ENCODE measurements around the gene NOL3. TPM values are rescaled to one million over a fixed set of nuclear protein-coding genes. Genes with fewer than 3 reads are reported as not detected.

The NOL3 gene
- total RNA-seq, 1 donor from 2014 or later, result 27.3 TPM

GRCh38 chr16:67148221-67148620 is 22.1 kb upstream of the NOL3 start:
- intact Hi-C loops (cut with micrococcal nuclease), result no loop called here
- Mint-ChIP-seq H3K4me3 (ENCODE audit: low read depth) (no peak overlapping the region), H3K27ac (no peak overlapping the region), H3K4me1 (ENCODE audit: low read depth) (peaks cover 16% of the 10 kb centered on the region), H3K27me3 (ENCODE audit: low read depth) (no peaks in the 10 kb centered on the region), H3K36me3 (ENCODE audit: low read depth) (peaks cover 52% of the 10 kb centered on the region), H3K9me3 (no peaks in the 10 kb centered on the region)
- DNase-seq (ENCODE audit: low spot score), result no peak

GRCh38 chr16:67148656-67149275 is 21.6 kb upstream of the NOL3 start:
- Mint-ChIP-seq H3K27me3 (ENCODE audit: low read depth) (no peaks in the 10 kb centered on the region), H3K4me1 (ENCODE audit: low read depth) (peaks cover 17% of the 10 kb centered on the region), H3K4me3 (ENCODE audit: low read depth) (peak overlapping the region; percentile 35), H3K27ac (no peak overlapping the region), H3K9me3 (no peaks in the 10 kb centered on the region), H3K36me3 (ENCODE audit: low read depth) (peaks cover 50% of the 10 kb centered on the region)
- intact Hi-C loops (cut with micrococcal nuclease), result no loop called here
- DNase-seq (ENCODE audit: low spot score), result no peak

- no peak for DNase-seq (ENCODE audit: low spot score)
- peaks cover 51% of the 10 kb centered on the region for H3K36me3 Mint-ChIP-seq (ENCODE audit: low read depth)
- intact Hi-C loops (cut with micrococcal nuclease), result loop anchor here (5.0 to 10.0 kb wide), 2 partner anchors 38 to 275 kb away; no protein-coding TSS in a partner anchor
- no peak overlapping the region for H3K4me3 Mint-ChIP-seq (ENCODE audit: low read depth)
- H3K27me3 Mint-ChIP-seq (ENCODE audit: low read depth), result no peaks in the 10 kb centered on the region
- peaks cover 17% of the 10 kb centered on the region for H3K4me1 Mint-ChIP-seq (ENCODE audit: low read depth)
- H3K27ac Mint-ChIP-seq, result no peak overlapping the region
- no peaks in the 10 kb centered on the region for H3K9me3 Mint-ChIP-seq
Observed at GRCh38 chr16:67149276-67150046, 20.9 kb upstream of the NOL3 start.

GRCh38 chr16:67150047-67150832 is 20.1 kb upstream of the NOL3 start:
- Mint-ChIP-seq H3K27ac (no peak overlapping the region), H3K4me3 (ENCODE audit: low read depth) (no peak overlapping the region), H3K36me3 (ENCODE audit: low read depth) (peaks cover 46% of the 10 kb centered on the region), H3K27me3 (ENCODE audit: low read depth) (peaks cover under 1% of the 10 kb centered on the region), H3K9me3 (no peaks in the 10 kb centered on the region), H3K4me1 (ENCODE audit: low read depth) (peaks cover 19% of the 10 kb centered on the region)
- DNase-seq (ENCODE audit: low spot score), result peak; percentile 39
- intact Hi-C loops (cut with micrococcal nuclease), result loop anchor here (5.0 to 10.0 kb wide), 2 partner anchors 37 to 275 kb away; no protein-coding TSS in a partner anchor

GRCh38 chr16:67150833-67151396 is 19.4 kb upstream of the NOL3 start, which contains the start of gene B3GNT9:
TSS of gene B3GNT9 (minus strand) at chr16:67150998. CDS start at chr16:67150485, 513 bp downstream.
- no peak for DNase-seq (ENCODE audit: low spot score)
- intact Hi-C loops (cut with micrococcal nuclease), result loop anchor here (5.0 to 10.0 kb wide), 2 partner anchors 36 to 276 kb away; no protein-coding TSS in a partner anchor
- Mint-ChIP-seq H3K27me3 (ENCODE audit: low read depth) (peaks cover 1% of the 10 kb centered on the region), H3K4me1 (ENCODE audit: low read depth) (peaks cover 21% of the 10 kb centered on the region), H3K4me3 (ENCODE audit: low read depth) (peak within 1 kb of the TSS; percentile 74), H3K36me3 (ENCODE audit: low read depth) (peaks cover 45% of the 10 kb centered on the region), H3K27ac (no peak within 1 kb of the TSS), H3K9me3 (no peaks in the 10 kb centered on the region)

DNA sequence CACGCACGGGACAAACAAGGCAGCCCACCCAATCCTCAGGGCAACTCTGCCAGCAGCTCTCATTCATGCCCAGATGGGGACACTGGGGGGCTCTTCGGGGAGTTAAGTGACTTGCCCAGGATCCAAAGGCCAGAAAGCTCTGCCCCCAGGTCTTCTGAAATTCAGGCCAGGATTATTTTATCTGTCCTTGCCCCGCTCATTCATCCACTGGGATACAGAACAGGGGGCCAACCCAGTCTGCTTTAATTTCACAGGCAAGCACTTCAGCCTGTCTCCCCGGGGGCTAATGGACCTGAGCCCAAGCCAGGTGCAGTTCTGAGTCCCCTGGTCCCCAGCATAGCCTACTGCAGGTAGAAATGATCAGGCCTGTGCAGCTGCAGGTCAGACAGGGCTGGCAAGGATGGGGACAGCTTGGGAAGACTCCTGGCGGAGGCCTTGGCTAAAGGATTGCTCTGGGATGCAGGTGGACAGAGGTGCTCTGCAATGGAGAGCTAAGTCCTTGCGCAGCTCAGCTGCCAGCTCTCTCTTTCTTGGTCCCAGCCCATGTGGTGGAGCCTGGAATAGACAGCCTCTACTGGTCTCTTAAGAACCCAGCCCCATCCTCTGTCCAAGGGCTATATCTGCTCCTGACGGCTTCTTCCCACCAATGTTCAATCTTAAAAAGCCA is 18.8 kb upstream of the NOL3 start:
- no peak for DNase-seq (ENCODE audit: low spot score)
- Mint-ChIP-seq H3K4me3 (ENCODE audit: low read depth) (peak overlapping the region; percentile 74), H3K27ac (no peak overlapping the region), H3K4me1 (ENCODE audit: low read depth) (peaks cover 27% of the 10 kb centered on the region), H3K27me3 (ENCODE audit: low read depth) (peaks cover 1% of the 10 kb centered on the region), H3K36me3 (ENCODE audit: low read depth) (peaks cover 47% of the 10 kb centered on the region), H3K9me3 (no peaks in the 10 kb centered on the region)
- intact Hi-C loops (cut with micrococcal nuclease), result loop anchor here (5.0 to 10.0 kb wide), 2 partner anchors 36 to 277 kb away; no protein-coding TSS in a partner anchor

GRCh38 chr16:67154578-67155294 is 15.6 kb upstream of the NOL3 start:
- no peak for DNase-seq (ENCODE audit: low spot score)
- H3K36me3 Mint-ChIP-seq (ENCODE audit: low read depth), result peaks cover 24% of the 10 kb centered on the region
- no peaks in the 10 kb centered on the region for H3K9me3 Mint-ChIP-seq
- H3K4me3 Mint-ChIP-seq (ENCODE audit: low read depth), result peak overlapping the region; percentile 70
- H3K27me3 Mint-ChIP-seq (ENCODE audit: low read depth), result peaks cover 1% of the 10 kb centered on the region
- H3K4me1 Mint-ChIP-seq (ENCODE audit: low read depth), result peaks cover 50% of the 10 kb centered on the region
- intact Hi-C loops (cut with micrococcal nuclease), result loop anchor here (1.0 to 10.0 kb wide), 5 partner anchors 33 to 280 kb away; no protein-coding TSS in a partner anchor
- H3K27ac Mint-ChIP-seq, result no peak overlapping the region

DNA sequence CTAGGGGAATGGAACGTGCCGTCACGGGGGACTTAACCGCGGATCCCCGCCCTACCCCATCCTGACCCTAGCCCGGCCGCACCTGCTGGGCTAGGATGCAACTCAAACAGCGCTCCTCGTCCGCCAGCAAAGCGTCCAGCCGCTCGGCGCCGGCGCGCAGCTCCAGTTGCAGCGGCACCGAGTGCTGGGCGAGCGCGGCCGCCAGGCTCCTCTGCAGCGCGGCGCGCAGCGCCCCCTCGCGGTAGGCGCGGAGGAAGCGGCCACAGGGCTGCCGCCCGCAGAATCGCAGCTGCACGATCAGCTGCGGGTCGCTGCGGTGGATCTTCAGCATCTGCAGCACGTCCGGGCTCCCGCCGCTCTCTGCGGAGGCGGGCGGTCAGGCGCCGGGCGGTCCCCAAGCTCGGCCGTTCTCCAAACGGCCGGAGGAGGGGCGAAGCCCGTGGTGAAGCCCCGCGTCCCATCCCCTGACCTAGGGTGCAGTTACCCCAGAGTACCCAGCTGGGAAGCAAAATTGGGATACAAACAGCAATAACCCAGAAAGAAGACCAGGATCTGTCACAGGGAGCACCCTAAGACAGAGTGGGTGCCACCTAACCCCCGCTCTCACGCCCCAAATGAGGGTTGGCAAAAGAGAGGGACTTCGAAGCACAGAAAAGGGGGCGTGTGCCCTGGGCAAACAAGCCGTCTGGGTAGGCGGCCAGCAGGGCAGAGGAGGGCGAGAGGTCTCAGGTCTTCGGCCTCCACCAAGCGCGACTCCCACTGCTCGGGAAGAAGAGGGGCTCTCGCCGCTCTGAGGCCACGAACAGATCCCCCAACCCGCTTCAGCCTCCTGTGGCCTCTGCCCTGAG is 14.8 kb upstream of the NOL3 start:
- no peaks in the 10 kb centered on the region for H3K9me3 Mint-ChIP-seq
- peak overlapping the region; percentile 70 for H3K4me3 Mint-ChIP-seq (ENCODE audit: low read depth)
- H3K27me3 Mint-ChIP-seq (ENCODE audit: low read depth), result peaks cover 1% of the 10 kb centered on the region
- H3K36me3 Mint-ChIP-seq (ENCODE audit: low read depth), result peaks cover 24% of the 10 kb centered on the region
- H3K4me1 Mint-ChIP-seq (ENCODE audit: low read depth), result peaks cover 50% of the 10 kb centered on the region
- peak; percentile 77 for DNase-seq (ENCODE audit: low spot score)
- intact Hi-C loops (cut with micrococcal nuclease), result loop anchor here (1.0 to 10.0 kb wide), 4 partner anchors 137 to 281 kb away; no protein-coding TSS in a partner anchor
- H3K27ac Mint-ChIP-seq, result no peak overlapping the region

DNA sequence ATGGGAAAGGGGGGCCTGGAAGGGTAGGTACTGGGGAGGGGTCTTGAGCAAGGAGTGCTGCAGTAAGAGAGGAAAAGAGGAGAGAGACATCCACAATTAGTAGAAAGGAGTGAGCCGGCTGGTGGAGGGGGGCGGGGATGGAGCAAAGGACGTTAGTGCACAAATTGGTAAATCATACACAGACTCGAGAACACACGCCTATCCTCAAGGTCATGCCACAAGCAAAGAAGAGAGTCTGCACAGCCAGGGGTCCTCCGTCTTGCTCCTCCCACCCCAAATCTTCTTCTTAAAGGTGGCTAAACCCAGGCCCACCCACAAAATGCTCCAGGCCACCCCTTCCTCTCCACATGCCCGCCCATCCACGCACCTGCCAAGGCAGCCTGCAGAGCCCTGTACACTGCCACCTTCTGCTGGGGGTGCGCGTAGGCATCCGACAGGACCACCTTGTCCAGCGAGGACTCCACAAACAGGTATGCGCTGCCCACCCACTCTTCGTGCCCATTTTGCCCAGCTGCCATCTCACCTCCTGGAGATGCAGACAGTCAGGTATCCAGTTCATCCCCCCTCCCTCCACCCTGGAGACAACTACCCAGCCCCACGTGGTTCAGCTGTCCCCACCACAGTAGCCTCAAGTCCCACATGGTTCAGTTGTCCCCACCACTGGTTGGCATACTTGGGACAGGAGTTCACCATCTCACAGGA is 14.0 kb upstream of the NOL3 start:
- Mint-ChIP-seq H3K36me3 (ENCODE audit: low read depth) (peaks cover 30% of the 10 kb centered on the region), H3K4me3 (ENCODE audit: low read depth) (no peak overlapping the region), H3K27me3 (ENCODE audit: low read depth) (peaks cover 1% of the 10 kb centered on the region), H3K27ac (no peak overlapping the region), H3K4me1 (ENCODE audit: low read depth) (peaks cover 50% of the 10 kb centered on the region), H3K9me3 (no peaks in the 10 kb centered on the region)
- DNase-seq (ENCODE audit: low spot score), result peak; percentile 8
- intact Hi-C loops (cut with micrococcal nuclease), result loop anchor here (10.0 kb wide), 1 partner anchor 281 kb away; no protein-coding TSS in a partner anchor

- intact Hi-C loops (cut with micrococcal nuclease), result loop anchor here (10.0 kb wide), 1 partner anchor 282 kb away; no protein-coding TSS in a partner anchor
- Mint-ChIP-seq H3K27ac (no peak overlapping the region), H3K9me3 (no peaks in the 10 kb centered on the region), H3K4me3 (ENCODE audit: low read depth) (no peak overlapping the region), H3K27me3 (ENCODE audit: low read depth) (peaks cover 1% of the 10 kb centered on the region), H3K4me1 (ENCODE audit: low read depth) (peaks cover 46% of the 10 kb centered on the region), H3K36me3 (ENCODE audit: low read depth) (peaks cover 34% of the 10 kb centered on the region)
- DNase-seq (ENCODE audit: low spot score), result no peak
Observed at GRCh38 chr16:67157106-67157748, 13.1 kb upstream of the NOL3 start.

Measured in activated T-helper 2 cell treated with anti-CD3 and anti-CD28 coated beads, Interferon-gamma antibody, Interleukin-2, Interleukin-4, amounts not matched to agents 10 μg/mL and 5 μg/mL and 100 μg/mL, durations not matched to agents 14 hours and 24 hours and 36 hours (primary cell).